ENCODE results near the gene DNAH1.

Gene DNAH1

DNA sequence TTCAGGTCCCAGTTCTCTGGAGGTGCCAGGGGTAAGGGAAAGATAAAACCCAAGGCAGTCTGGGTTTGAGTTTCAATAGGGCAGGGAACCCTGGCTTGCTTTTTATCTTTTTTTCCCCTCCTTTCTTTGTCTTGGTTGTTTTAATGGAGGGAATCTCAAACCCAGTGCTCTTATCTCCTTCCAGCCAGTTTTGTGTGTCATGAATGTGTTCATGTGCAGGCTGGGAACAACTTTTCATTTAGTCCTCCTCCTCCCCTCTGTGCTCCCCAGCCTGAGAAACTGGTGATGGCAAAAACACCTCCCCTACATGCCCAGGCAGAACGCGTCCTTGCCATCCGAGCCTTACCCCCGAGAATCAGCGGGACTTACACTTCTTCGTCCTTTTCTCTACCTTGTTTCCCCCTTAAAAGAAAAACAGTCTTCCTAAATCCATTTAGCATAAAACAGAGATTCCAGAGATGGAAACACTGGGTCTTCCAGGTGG is 117.9 kb downstream of the DNAH1 start:
- intact Hi-C loops (cut with DNase I) = no loop called here
- DNase-seq = no peak

DNA sequence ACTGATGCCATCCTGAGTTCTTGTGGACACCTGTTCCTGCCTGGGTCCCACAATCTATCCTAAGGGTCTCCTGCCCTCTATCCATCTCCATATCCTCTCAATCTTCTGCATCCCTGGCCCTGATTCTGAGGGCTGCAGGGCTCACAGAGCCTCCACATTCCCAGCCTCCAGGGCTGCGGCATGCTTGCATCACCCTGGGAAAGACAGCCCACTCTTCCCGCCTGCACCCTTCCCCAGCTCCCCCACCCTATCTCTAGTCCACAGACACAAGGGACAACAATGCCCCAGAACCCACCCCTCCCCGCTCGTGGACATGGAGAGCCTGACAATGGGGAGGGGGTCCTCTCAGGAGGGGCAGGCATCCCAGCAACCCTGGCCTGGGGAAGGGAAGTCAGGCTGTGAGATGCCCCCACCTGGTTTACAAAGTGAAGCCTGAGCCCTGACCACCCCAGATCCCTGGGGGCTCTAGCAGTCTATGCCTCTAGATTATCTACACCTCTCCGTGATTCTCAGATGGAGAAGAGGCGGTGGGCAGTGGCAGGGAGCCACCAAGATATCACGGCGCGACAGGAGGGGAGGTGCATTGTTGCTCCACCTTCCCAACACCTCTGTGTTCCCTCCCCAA is 118.5 kb downstream of the DNAH1 start:
- intact Hi-C loops (cut with DNase I) = no loop called here
- DNase-seq = no peak

DNA sequence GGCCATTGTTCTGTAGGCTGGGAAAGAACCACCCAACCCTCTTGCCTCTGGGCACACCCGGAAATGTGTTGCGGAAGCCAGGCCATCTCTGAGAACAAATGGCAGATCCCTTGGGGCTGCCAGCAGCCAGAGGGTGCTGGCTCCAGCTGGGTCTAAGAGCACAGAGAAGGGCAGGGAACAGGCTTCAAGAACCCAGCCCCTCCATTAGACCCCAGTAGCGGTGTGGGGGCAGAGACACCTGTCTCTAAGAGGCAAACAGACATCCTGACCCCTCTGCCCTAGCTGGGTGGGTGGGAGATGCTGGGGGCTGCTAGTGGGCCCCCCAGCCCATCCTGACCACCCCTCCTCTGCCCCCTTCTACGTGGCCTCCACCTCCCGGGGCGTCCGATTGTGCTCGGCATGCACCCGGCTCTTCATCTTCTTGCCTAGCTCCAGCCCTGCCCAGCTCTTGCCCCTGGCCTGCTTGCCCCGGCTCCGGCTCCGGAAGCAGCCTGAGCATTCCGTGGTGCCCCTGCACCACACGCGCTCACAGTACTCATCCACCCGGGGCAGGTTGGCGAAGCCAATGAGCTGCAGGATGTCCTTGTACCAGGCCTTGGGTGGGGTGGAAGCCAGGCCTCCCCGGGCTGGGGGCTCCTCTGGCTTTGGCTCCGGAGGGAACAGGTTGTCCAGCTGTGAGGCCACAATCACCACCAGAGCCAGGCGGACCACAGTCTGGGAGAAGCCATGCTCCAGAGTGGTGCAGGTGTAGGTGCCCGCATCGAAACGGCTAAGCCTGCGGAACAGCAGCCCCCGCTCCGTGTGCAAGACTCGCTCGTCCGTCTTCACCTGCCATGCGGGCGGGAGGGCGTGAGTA is 119.4 kb downstream of the DNAH1 start:
- intact Hi-C loops (cut with DNase I) = no loop called here
- DNase-seq = peak in 1 of 42 donors; percentile 18

DNA sequence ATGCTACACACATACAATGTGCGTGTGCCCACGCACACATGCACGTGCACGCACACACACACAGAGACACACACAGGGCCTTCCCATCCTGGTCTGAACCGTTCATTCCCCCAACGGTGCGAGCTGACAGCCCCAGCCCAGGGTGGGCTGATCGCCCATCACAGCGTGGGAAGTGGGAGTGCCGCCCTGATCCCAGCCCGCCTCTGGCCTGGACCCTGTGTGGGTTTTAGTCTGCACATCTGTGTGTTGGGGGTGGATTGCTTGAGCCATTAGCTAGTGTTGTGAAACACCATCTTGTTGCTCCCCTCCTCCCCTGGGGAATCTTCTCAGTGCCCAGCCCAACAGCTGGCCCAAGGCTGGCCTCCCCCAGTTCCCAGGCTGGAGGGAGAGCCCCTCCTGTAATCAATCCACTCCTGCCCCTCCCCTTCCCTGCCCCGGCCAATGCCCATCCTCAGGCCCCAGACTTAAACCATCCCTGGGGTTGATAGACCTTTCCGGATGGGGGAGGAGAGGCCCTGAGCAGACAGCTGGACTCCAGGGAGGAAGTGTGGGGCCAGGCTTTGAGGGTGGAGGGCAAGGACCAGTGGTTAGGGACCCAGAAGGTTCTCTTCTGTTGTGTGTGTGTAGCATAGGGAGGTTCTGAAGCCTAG is 120.5 kb downstream of the DNAH1 start:
- DNase-seq = peak in 1 of 42 donors; percentile 22
- intact Hi-C loops (cut with DNase I) = no loop called here

DNA sequence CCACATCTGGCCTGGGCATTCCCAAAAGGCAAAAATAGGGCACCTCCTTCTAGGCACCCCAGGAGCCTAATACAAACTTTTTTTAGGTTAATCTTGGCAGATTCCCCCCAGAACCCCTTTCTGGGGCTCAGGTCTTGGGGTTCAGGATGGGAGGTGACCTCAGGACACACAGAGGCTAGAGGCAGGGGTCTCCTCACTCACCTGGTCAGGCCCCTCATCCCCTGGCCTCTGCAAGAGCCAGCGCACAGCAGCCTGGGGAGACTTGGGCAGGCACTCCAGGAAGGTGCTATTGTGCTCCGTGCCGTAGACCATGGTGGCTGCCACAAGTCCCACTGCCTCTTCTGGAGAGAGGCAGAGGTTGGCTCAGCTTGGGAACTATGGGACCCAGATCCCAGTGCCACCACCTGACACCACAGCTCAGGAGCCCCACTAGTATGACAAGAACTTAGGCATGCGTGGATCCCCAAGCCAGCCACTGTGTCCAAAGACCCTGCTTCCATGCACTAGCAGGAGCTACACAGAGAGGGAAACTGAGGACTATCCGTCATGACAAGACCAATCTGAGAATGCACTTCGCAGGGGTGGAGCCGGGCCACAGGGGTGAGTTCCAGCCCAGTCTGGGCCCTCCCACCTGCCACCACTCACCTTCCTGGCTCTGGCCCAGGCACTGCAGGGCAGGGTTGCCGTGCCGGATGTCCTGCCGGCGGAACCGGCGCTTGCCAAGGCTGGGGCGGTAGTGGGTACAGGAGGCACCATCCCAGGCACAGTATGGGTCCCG is 121.4 kb downstream of the DNAH1 start:
- no peak for DNase-seq
- intact Hi-C loops (cut with DNase I) = no loop called here

DNA sequence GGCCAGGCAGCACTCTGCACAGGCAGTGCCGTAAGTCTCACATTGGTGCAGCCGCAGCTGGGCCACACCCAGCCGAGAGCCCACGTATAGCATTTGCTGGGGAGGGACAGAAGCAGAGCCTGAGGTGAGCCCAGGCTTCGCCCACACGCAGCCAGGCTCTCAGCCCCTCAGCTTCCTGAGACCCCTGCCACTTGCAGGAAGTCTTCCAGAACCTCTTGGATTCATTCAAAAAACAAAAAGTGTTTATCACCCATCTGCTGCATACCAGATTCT is 121.9 kb downstream of the DNAH1 start:
- intact Hi-C loops (cut with DNase I) = no loop called here
- no peak for DNase-seq

DNA sequence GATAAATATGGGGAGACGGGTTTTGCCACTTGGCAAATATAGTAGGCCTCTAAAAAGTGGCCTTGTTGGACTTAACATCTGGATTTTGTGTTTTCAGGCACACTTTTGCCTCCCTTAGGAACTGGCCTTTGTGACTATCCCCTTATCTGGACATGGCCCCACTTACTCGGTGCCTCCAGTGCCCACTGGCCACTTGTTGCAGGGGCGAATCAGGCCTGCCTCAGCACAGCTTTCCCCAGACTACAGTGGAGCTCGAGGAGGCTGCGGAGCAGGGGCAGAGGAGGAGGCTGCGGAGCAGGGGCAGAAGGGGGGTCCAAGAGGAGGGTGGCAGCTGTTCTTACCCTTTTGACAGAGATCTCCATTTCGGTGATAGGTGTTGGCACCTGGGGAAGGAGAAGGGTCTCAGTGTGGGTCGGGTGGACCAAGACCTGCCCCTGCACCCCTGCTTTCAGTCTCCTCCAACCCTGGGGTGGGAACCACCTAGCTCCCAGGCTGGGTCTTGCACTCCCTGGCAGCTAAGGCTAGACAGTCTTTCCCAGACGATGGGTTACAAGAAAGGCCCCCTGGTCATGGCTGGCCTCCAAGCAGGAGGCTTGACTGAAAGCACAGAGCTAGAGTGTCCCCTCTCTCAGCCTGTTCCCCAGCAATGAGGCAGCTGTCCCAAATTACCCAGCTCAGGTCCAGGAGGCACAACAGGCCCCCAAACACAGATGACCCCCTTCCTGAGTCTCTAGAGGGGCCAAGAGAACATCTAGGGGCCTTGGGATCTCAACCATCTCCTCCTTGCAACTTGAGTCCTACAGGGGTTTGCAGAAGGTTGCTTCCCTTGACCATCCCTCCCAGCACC is 122.7 kb downstream of the DNAH1 start:
- intact Hi-C loops (cut with DNase I) = no loop called here
- DNase-seq = no peak

DNA sequence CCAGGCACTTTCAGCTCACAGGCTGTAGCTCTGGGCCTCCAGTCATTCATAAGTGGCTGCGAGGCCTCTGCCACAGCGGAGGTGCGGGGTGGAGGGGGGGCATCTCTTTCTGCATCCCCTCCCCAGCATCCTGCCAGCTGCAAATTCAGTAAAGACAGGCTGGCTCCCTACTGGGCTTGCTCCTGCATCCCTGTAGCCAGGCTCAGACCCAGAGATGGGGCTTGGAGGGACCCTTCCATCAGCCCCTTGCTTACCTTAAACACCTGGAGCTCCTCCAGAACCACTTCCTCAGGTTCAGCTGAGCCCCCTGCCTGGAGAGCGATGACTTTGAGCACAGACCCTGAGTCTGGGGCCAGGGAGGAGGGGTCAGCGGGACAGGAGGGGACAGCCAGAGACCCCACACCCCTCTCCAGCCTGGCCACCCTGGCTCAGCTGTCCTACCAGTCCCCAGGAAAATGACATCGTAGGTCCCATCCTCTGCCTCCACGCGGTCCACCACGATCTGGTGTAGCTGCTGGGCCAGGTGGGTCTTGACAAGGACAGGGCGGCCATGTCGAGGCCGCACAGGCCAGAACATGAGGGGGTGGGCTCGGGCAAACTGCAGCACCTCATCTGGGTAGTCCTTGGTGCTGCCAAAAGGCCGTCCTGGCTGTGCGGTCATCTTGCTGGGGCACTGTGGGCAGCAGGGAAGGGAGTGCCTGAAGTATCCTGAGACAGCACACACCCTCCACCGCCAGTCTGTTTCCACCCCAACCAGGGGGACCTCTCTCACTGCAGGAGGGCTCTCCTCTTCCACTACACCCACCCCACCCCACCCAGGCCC is 123.5 kb downstream of the DNAH1 start:
- intact Hi-C loops (cut with DNase I) = no loop called here
- DNase-seq = no peak

DNA sequence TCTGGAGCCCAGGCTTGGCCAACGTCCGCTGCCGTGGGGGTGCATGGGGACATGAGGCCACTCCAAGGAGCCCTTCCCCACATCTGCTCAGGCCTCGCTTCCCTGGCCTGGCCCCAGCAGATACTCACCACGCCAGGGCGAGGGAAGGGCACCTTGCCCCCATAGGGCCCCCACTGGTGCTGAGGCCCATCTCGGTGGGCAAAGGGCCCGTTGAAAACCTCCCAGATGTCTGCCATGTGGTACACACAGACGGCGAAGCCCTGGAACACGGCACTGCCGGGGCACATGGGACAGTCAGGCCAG is 124.1 kb downstream of the DNAH1 start:
- intact Hi-C loops (cut with DNase I) = no loop called here
- DNase-seq = no peak

DNA sequence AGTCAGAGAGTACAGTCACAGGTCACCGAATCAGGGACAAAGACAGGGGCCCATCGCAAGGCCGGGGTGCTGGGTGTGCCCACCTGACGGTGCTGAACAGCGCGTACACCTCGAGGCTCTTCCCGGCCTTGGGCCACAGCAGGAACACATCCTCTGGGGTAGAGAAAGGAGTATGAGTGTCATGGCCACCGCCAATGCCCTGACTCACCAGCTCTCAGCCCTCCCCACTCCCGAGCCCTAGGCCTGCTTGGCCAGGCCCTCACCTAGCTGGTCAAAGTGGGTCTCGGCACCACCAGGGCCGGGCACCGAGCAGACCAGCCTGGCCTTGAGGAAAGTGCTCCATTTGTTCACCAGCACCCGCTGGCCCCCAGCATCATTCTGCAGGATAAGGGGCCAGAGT is 124.6 kb downstream of the DNAH1 start:
- intact Hi-C loops (cut with DNase I) = no loop called here
- DNase-seq = no peak

DNA sequence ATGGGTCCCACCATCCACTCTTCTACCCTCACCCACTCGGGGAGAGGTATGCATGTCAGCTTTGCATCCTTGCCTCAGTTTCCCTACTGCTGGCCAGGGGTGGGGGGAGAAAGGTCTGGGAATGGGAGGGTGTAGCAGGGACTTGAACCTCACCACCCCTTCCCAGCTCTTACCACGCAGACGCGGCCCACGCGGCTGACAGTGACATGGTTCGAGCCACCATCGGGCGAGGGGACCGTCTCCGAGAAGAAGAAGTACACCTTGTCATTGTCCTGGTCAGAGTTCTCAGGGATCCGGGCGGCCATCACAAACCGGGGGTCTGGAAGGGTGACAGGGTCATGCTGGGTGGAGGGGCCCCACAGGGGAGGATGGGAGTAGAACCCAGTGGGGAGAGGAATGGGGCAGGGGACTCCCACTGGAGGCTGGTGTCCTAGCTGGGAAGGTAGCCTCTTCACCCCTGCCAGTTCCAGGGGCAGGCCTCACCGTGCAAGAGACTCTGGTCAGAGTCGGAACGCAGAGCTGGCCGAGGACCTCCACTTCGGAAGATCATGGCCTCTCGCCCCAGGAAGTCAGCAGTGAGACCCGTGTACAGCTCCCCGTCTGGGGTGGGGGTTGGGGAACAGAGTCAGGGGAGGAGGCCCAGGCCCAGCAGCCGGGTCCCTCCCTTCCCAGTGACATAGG is 125.1 kb downstream of the DNAH1 start:
- no peak for DNase-seq
- intact Hi-C loops (cut with DNase I) = no loop called here

DNA sequence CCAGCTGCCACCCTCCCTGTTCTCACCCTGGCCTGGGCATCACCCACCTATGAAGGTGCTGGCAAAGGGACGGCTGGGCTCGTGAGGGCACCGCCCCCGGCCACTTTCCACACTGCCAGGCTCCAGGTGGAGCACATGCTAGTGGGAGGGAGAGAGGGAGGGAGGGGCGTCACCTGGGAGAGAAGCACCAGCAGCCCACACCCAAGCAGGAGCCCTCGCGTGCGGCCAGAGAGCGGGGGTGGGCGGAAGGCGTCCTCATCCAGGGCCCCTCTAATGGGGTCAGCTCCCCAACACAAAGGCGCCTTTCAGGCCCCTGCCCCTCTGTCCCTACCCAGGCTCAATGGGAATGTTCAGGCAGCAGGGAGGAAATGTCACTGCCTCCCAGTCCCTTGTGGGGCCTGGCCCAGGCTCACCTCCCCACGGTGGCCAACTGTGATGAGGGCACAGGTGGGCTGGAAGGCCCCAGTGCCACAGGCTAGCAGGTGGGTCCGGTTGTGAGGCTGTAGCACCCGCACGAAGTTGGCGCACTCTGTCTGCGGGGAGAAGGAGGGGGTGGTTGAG is 125.7 kb downstream of the DNAH1 start:
- intact Hi-C loops (cut with DNase I) = no loop called here
- no peak for DNase-seq

DNA sequence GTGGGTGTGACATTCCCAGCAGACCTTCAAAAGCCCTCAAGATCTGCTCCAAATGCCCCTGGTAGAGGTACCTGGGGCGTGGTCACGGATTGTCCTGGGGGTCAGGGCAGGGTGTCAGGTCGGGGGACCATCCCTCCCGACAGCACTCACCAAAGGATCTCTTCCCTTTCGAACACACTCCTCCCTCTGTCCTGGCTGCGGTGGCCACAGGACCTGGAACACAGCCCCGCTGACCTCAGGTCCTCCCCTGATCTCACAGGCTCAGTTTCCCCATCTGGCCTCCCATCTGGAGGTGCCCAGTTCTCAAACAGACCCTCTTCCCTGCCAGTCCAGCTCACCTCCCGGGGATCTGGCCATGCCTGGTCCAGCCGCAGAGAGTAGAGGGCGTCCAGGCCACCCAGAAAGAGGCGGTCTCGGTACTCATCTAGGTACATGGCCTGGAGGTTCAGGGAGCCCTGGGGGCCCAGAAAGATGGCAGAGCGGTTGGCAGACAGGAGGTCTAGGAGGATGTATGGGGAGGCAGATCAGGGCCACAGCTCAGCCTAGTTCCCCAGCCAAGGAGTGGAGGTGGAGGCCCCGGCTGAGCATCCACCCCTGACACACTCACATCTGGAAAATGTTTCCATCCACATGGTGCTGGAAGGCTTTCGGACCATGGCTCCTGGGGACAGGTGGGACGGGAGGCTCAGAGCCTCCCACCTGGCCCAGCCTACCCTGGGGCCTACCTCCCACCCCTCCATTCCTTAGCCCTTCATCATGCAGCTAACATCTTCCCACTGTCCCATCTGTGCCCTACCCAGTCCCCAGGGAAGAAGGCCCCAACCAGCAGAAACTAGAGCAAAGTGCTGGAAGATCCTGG is 126.5 kb downstream of the DNAH1 start:
- intact Hi-C loops (cut with DNase I) = no loop called here
- DNase-seq = no peak

DNA sequence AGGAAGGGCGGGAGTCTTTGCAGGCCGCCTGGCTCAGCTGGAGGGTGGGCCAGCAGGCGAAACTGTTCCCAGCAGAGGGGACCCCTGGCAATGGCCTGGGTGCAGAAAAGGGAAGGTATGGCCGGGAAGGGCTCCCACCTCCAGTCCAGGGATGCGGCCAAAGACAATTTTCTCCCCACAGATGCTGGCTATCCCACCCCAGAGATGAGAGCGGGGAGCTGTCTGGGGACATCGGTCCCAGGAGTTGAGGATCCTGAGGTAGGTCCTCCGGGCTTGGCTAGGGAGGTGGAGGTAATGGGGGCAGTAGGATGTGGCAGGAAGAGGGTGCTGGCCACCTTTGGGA is 127.1 kb downstream of the DNAH1 start:
- intact Hi-C loops (cut with DNase I) = no loop called here
- DNase-seq = no peak

DNA sequence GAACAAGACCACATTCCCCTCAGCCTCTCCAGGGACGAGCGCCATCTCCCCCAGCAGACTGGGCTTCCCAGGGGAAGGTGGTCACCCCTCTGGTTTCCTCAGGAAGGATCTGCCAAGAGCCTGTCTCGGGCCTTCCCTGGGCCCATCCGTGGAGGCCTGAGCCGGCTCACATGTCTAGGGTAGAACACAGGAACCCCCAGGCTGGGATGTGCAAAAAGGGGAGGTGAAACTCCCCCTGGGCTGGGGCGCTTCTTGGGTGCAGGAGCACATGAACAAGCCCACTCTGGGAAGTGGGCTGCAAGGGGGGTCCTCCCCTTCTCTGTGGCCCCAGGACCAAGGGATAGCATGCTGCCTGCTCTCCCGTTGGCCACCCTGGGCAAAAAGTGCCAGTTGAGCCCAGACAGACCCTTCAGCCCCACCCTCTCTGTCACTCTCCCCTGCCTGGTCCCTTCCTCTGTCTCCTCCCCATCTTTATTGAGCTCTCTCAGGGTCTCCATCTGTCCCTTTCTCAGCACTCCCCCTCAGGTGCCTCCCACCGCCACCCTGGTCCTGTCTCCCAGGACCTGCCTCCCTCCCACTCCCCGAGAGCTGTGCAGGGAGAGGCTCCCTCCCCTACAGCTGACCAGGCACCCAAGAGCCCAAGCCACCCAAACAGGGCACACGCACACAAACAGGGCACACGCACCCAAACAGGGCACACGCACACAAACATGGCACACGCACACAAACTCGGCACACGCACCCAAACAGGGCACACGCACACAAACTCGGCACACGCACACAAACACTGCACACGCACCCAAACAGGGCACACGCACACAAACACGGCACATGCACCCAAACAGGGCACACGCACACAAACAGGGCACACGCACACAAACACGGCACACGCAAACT is 127.9 kb downstream of the DNAH1 start:
- intact Hi-C loops (cut with DNase I) = no loop called here
- no peak for DNase-seq
